Ovary (tissue), 3 donors: ENCODE measurements around the gene BABAM2.

ENCODE experiments used
- POLR2A ChIP-seq: fragments of 450-650 bp; IDR thresholded peaks from one replicate; pipeline ENCODE4 v1.6.1; 2017; ENCODE audit warnings: antibody characterized with exemption, mild to moderate bottlenecking, moderate library complexity
- TF ChIP-seq, protein P1 (sequence below), 3 donors: fragments of 450-650 bp in 2 of 3; fragments of 200-600 bp in 1 of 3; IDR thresholded peaks; one replicate each; pipeline versions ENCODE4 v1.5.1 to v1.8.0; 2016 to 2022; ENCODE audit warnings: antibody characterized with exemption in 3 of 3, mild to moderate bottlenecking in 1 of 3
- donor health status: DM: no; HTN: no; CAD: no.

DNA sequence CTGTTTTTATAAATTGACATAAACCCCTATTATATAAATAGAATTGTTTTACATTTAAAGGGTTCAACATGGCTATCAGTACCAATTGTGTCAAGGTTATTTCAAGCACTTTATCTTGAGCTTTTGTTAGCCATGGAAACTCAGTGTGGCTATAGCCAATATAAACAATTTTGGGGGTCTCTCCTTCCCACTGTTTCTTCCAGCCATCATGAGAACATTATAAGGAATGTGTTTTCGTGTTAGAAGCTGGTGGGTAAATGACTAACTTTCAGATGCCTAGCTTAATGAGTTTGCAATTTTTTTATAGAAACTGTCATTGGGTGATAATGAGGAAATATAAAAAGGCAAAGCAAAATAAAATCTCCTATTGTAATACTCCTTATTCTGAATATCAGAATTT, 348.7 kb downstream of the BABAM2 start:
- TF ChIP-seq, protein P1, sequence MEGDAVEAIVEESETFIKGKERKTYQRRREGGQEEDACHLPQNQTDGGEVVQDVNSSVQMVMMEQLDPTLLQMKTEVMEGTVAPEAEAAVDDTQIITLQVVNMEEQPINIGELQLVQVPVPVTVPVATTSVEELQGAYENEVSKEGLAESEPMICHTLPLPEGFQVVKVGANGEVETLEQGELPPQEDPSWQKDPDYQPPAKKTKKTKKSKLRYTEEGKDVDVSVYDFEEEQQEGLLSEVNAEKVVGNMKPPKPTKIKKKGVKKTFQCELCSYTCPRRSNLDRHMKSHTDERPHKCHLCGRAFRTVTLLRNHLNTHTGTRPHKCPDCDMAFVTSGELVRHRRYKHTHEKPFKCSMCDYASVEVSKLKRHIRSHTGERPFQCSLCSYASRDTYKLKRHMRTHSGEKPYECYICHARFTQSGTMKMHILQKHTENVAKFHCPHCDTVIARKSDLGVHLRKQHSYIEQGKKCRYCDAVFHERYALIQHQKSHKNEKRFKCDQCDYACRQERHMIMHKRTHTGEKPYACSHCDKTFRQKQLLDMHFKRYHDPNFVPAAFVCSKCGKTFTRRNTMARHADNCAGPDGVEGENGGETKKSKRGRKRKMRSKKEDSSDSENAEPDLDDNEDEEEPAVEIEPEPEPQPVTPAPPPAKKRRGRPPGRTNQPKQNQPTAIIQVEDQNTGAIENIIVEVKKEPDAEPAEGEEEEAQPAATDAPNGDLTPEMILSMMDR (IDR thresholded peaks at IDR 0.05): no peak
- TF ChIP-seq POLR2A: no peak
